SK-N-SH treated with all-trans-retinoic acid at 6 μM for 48 hours (cell line): ENCODE results near the gene STPG2.

Experiments used
- ATAC-seq: fragments of 200-7000 bp; cut with Tn5 transposase; 3 replicates; pipeline ENCODE4 v1.9.1; 2020; ENCODE audit warnings: mild to moderate bottlenecking, moderate library complexity
- ARNTL ChIP-seq: fragments of 450-650 bp; formaldehyde crosslinking; IDR thresholded peaks from 2 replicates; pipeline ENCODE4 v1.5.0; 2020; ENCODE audit warnings: low read depth, mild to moderate bottlenecking, moderate library complexity, borderline replicate concordance
- BACH2 ChIP-seq: fragments of 250-450 bp; sonication (Bioruptor Pico); IDR thresholded peaks from 2 replicates; pipeline ENCODE4 v1.9.0; 2021; ENCODE audit warnings: mild to moderate bottlenecking, borderline replicate concordance
- CREB5 ChIP-seq: fragments of 250-450 bp; sonication (Bioruptor Pico); IDR thresholded peaks from 2 replicates; pipeline ENCODE4 v1.5.1; 2020; ENCODE audit warnings: low read depth, mild to moderate bottlenecking, moderate library complexity
- CSDC2 ChIP-seq: fragments of 250-450 bp; sonication (Bioruptor Pico); IDR thresholded peaks from 2 replicates; pipeline ENCODE4 v1.5.0; 2020; ENCODE audit warnings: mild to moderate bottlenecking, moderate library complexity
- CSRNP3 ChIP-seq: fragments of 250-450 bp; sonication (Bioruptor Pico); IDR thresholded peaks from 2 replicates; pipeline ENCODE4 v1.5.1; 2021; ENCODE audit warnings: mild to moderate bottlenecking, moderate library complexity
- ESRRG ChIP-seq: fragments of 250-450 bp; sonication (Bioruptor Pico); IDR thresholded peaks from 2 replicates; pipeline ENCODE4 v1.6.1; 2021; ENCODE audit warnings: mild to moderate bottlenecking
- GLIS3 ChIP-seq: fragments of 250-450 bp; sonication (Bioruptor Pico); IDR thresholded peaks from 2 replicates; pipeline ENCODE4 v1.5.0; 2020; ENCODE audit warnings: mild to moderate bottlenecking, moderate library complexity
- ISL1 ChIP-seq: fragments of 250-450 bp; sonication (Bioruptor Pico); IDR thresholded peaks from 2 replicates; pipeline ENCODE4 v2.1.2; 2022; ENCODE audit warnings: mild to moderate bottlenecking, moderate library complexity
- OSR1 ChIP-seq: fragments of 250-450 bp; sonication (Bioruptor Pico); IDR thresholded peaks from 2 replicates; pipeline ENCODE4 v1.8.0; 2022; ENCODE audit warnings: moderate library complexity, mild to moderate bottlenecking, inconsistent platforms
- PATZ1 ChIP-seq: fragments of 250-450 bp; sonication (Bioruptor Pico); IDR thresholded peaks from 2 replicates; pipeline ENCODE4 v1.8.0; 2020; ENCODE audit warnings: mild to moderate bottlenecking, moderate library complexity, borderline replicate concordance
- POU6F1 ChIP-seq: fragments of 250-450 bp; sonication (Bioruptor Pico); IDR thresholded peaks from 2 replicates; pipeline ENCODE4 v1.8.0; 2021; ENCODE audit warnings: low read depth, mild to moderate bottlenecking, moderate library complexity, borderline replicate concordance
- PPARA ChIP-seq: fragments of 250-450 bp; sonication (Bioruptor Pico); IDR thresholded peaks from 2 replicates; pipeline ENCODE4 v1.5.0; 2020; ENCODE audit warnings: mild to moderate bottlenecking, borderline replicate concordance
- RARB ChIP-seq: fragments of 250-450 bp; sonication (Bioruptor Pico); IDR thresholded peaks from 2 replicates; pipeline ENCODE4 v1.8.0; 2021; ENCODE audit warnings: mild to moderate bottlenecking, moderate library complexity
- SNAI2 ChIP-seq: fragments of 250-450 bp; sonication (Bioruptor Pico); IDR thresholded peaks from 2 replicates; pipeline ENCODE4 v1.5.0; 2020; ENCODE audit warnings: mild to moderate bottlenecking, moderate library complexity
- TCF4 ChIP-seq: fragments of 250-450 bp; sonication (Bioruptor Pico); IDR thresholded peaks from 2 replicates; pipeline ENCODE4 v1.8.0; 2021; ENCODE audit warnings: mild to moderate bottlenecking, moderate library complexity, borderline replicate concordance
- TOX ChIP-seq: fragments of 250-450 bp; sonication (Bioruptor Pico); IDR thresholded peaks from 2 replicates; pipeline ENCODE4 v1.8.0; 2021; ENCODE audit warnings: mild to moderate bottlenecking, moderate library complexity, borderline replicate concordance
- ZC3H10 ChIP-seq: fragments of 250-450 bp; sonication (Bioruptor Pico); IDR thresholded peaks from 2 replicates; pipeline ENCODE4 v1.5.1; 2021; ENCODE audit warnings: mild to moderate bottlenecking, moderate library complexity
- ZFP3 ChIP-seq: fragments of 250-450 bp; sonication (Bioruptor Pico); IDR thresholded peaks from 2 replicates; pipeline ENCODE4 v1.5.0; 2020; ENCODE audit warnings: mild to moderate bottlenecking, moderate library complexity
- ZFP30 ChIP-seq: fragments of 450-650 bp; formaldehyde crosslinking; IDR thresholded peaks from 2 replicates; pipeline ENCODE4 v1.5.0; 2022; ENCODE audit warnings: mild to moderate bottlenecking, moderate library complexity
- ZNF565 ChIP-seq: fragments of 450-650 bp; formaldehyde crosslinking; conservative IDR thresholded peaks from 2 replicates; pipeline ENCODE4 v1.5.0; 2020; ENCODE audit warnings: low read depth, mild to moderate bottlenecking, moderate library complexity
- ZNF70 ChIP-seq: fragments of 450-650 bp; formaldehyde crosslinking; IDR thresholded peaks from 2 replicates; pipeline ENCODE4 v1.5.0; 2020; ENCODE audit warnings: mild to moderate bottlenecking, moderate library complexity

STPG2 gene

GRCh38 chr4:97664741-97665140, 478.5 kb downstream of the STPG2 start:
- ATAC-seq: no peak
- TF ChIP-seq GLIS3 (no peak), SNAI2 (CRISPR knock-in tag) (no peak), ZC3H10 (CRISPR knock-in tag) (no peak), CSRNP3 (CRISPR knock-in tag) (no peak)

GRCh38 chr4:97662133-97662532, 481.1 kb downstream of the STPG2 start:
- peak; percentile 40; the same call in 1 of the 3 replicates for ATAC-seq
- TF ChIP-seq ISL1 (CRISPR knock-in tag) (0 out of 2 replicates have a peak, but pooled peaks have one; percentile 32), ZFP30 (no peak)

GRCh38 chr4:97656044-97656720, 487.1 kb downstream of the STPG2 start:
- peak; percentile 47; the same call in 2 of the 3 replicates for ATAC-seq
- TF ChIP-seq PPARA (no peak), ISL1 (CRISPR knock-in tag) (peak; percentile 38; the same call in 1 of the 2 replicates)

GRCh38 chr4:97653701-97654100, 489.6 kb downstream of the STPG2 start:
- no peak for ATAC-seq
- no peak for TF ChIP-seq ESRRG (CRISPR knock-in tag)
- TF ChIP-seq ZNF565 (CRISPR knock-in tag): no peak
- no peak for TF ChIP-seq ZNF70 (CRISPR knock-in tag)
- no peak for TF ChIP-seq ZFP3
- no peak for TF ChIP-seq BACH2 (CRISPR knock-in tag)
- TF ChIP-seq ZFP30: no peak
- TF ChIP-seq CSRNP3 (CRISPR knock-in tag): no peak
- no peak for TF ChIP-seq GLIS3
- no peak for TF ChIP-seq CREB5 (CRISPR knock-in tag)
- no peak for TF ChIP-seq PPARA
- TF ChIP-seq CSDC2 (CRISPR knock-in tag): no peak
- TF ChIP-seq TOX (CRISPR knock-in tag): no peak
- no peak for TF ChIP-seq POU6F1 (CRISPR knock-in tag)
- TF ChIP-seq SNAI2 (CRISPR knock-in tag): no peak
- TF ChIP-seq ARNTL: no peak

GRCh38 chr4:97646997-97647396, 496.3 kb downstream of the STPG2 start:
- peak; percentile 62; the same call in 1 of the 2 replicates for TF ChIP-seq PATZ1 (CRISPR knock-in tag)
- TF ChIP-seq BACH2 (CRISPR knock-in tag): no peak
- no peak for TF ChIP-seq ESRRG (CRISPR knock-in tag)
- TF ChIP-seq RARB (CRISPR knock-in tag): no peak
- TF ChIP-seq ZFP30: no peak
- peak; percentile 94 for TF ChIP-seq ZNF70 (CRISPR knock-in tag)
- 0 out of 2 replicates have a peak, but pooled peaks have one; percentile 17 for TF ChIP-seq POU6F1 (CRISPR knock-in tag)
- TF ChIP-seq ZFP3: no peak
- TF ChIP-seq ZC3H10 (CRISPR knock-in tag): peak; percentile 71; the same call in 1 of the 2 replicates
- no peak for TF ChIP-seq TCF4 (CRISPR knock-in tag)
- TF ChIP-seq PPARA: no peak
- peak; percentile 51; the same call in 1 of the 2 replicates for TF ChIP-seq TOX (CRISPR knock-in tag)
- peak; percentile 88 for TF ChIP-seq ISL1 (CRISPR knock-in tag)
- no peak for TF ChIP-seq OSR1 (CRISPR knock-in tag)
- no peak for TF ChIP-seq GLIS3
- ATAC-seq: peak; percentile 78
